GM19025 (cell line): ENCODE measurements around the gene JUN.

Experiments
- ATAC-seq: cut with Tn5 transposase; IDR thresholded peaks from one replicate; pipeline ENCODE4 v1.9.1; 2021; ENCODE audit warnings: mild to moderate bottlenecking, low read depth, moderate library complexity; ENCODE audit not compliant: unreplicated experiment

JUN gene

DNA sequence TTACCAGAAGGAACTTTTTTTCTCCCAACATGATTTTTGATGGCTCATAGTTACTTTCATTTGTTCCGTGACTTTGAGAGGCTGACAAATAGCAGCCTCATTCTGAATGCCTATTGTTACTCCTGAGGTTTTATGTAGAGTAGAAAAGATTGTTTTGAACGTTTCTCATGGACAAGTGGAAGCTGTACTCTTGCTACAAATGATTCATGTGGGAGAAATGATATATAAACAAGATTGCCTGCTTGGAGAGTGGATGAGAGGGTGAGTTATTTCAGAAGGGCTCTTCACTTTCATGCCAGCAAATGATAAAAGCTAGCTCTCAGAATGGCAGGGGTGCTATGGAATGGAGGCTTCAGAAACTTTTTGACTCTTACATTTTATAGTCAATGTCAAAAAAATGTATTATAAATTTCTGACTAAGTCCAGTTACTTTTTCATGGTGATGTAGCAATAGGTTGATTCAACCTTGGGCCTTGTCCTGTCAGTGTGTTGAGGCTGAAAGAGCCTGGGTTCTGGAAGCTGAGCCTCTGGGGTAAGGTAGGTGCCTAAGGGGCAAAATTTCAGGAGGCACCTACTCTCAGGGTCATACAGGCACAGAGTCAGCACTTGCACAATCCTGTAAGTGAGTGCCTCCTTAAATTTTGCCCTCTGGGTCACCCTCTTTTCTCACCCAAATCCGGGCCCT is 19.4 kb downstream of the JUN start:
- ATAC-seq = no peak

DNA sequence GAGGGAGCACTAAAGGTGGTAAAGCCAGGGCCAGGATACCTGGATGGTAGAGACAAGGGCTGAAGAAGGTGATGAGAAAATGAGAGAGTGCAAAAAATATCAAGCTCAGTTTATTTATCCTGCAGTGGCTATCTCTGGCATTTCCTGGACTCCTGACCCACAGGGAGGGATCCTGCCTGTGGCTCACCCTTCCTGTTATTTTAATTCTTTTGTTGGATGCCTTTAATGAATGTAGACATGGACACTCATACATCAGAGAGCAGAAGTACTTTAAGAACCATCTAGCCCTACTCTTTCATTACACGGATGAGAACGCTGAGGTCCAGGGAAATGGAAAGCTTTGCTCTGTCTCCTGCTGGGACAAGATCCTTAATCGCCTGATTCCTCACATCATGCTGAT is 20.6 kb downstream of the JUN start:
- ATAC-seq = no peak

DNA sequence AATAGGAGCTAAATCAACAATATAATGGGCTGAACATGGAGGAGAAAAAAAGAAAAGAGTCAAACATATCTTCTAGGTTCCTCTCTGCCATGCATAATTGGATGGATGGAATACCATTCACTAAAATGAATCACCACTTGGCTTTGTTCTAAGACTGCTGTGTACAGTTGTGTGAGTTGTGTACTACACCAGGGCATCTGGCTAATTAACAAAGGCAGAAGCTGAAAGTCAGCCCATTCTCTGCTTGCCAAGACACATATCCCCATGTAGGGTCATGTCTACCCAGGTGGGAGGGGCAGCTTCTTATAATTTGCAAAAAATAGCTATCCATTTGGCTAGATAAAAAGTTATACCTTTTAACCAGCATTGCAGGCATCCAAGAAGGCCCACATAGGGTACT is 21.0 kb downstream of the JUN start:
- no peak for ATAC-seq

DNA sequence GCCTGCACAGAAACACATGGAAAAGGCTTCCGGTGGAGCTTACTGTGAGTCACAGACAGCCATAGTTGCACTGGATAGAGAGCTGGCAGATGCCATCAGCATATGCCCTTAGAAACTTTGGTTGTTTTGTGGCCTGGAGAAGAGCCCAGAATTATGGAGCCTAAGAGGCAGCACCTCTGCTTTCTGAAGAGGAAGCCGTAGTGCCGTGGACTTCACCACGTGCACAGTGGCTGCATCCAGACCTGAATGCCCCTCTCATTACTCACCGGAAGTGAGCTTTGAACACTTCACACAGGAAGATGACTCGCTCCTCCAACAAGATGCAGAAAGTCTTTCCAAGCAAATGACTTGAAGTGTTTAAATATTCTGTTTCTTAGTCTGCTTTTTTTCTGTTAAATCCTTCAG is 28.4 kb downstream of the JUN start:
- ATAC-seq = peak; percentile 85

DNA sequence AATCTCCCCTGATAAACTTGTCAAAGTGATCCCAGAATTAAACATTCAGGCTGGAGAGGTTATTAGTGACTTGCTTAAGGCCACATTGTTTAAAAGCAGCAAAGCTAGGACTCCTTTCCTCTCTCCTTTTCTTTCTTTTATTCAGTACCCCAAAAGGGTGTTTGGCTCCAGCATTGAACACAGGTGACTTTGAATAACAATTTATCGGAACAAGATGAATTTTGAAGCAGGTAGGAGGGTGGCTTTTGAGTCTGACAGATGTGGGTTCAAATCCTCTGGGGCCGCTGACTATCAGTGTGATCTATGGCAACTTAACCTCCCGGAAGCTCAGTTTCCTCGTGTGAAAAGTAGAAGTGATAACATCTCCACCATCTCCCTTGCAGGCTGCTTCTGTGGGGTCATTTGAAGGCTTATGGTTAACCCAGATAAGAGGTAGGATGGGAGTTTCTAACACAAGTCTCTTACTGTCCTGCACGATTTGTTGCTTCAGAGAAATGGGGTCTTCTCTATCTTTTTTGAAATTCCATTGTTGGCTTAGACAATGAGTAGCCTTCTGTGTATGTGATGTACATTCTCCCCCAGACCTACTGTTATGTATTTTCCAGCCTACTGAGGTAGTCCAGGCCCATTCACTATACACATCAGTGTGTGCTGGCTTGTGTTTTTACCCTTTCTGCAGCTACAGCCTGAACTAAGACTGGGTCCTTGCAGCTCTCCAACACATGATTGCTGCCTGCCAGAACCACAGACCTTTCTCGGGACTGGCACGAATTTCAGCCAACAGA is 29.0 kb downstream of the JUN start:
- peak; percentile 28 for ATAC-seq

DNA sequence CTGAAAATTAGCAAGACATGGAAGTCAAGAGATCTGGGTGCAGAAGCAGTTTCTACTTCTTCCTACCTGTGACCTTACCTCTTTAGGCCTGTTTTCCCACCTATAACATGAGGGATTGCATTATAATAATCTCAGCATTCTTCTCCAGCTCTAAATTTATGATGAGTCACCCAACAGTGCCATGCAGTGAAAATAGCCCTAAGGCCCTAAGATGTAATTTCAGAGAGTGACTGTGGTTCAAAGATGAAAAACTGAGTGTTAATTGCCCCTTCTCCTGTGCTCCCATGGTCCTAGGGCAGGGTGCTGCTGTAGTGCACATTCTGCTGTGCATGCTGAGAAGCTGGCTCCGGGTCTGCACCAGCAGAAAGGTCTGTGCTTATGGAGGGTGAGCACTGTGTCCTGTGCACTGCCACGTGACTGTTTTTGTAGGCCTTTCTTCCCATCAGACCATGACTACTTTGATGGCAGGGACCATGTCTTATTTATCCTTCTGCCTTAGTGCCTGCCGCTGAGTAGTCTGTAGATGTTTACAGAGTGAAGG is 29.7 kb downstream of the JUN start:
- ATAC-seq = no peak

DNA sequence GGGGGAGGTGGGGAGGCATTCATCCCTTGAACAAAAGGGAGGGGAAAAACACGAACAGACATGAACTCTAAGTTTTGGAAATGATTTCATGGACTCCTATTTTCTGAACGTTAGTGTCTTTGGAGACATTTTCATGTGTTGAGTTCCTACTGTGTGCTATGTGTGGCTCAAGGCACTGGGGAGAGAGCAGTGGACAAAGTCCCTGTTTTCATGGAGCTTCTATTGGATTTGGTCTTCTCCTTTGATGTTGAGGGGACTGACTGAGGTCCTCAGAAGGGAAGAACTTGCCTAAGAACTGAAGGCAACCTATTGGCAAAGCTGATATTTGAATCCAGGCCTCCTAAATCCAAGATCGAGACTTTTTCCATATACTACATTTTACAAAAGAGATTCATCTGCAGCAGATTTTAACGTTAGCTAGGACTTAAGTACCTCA is 30.4 kb downstream of the JUN start:
- ATAC-seq = no peak

DNA sequence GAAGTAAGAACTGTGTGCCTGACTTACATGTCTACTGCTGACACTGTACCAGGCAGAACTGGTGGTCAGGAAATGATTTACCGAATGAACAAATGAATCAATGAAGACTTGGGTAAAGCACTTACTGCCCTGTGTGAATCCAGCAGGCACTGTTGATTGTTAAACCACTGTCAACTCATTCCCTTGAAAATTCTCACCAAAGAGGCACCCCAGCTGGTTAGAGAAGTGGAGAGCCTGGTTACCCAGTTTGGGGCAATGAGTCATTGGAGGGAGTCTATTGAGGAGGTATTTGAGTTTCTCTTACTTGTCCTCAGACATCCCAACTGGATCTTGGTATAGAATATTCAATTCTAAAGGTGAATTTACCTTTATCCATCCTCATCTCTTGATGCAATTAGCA is 34.2 kb downstream of the JUN start:
- no peak for ATAC-seq

DNA sequence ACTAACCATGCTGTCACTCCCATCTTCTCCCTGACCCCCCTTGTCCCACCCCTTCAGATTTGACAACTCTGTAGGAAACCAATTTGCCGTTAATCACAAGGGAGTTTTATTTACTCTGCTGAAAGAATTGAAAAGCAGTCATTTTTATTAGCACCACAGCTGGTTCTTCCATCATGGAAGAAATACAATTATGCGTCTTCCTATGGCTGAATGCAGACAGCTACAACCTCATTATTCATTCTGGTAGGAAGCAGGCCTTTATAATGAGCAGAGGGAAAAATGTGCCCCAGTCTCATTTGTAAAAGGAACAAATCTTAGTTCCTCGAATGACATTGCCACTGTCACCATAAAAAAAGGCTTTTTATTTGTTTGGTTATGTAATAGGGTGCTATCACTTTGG is 35.2 kb downstream of the JUN start:
- no peak for ATAC-seq

DNA sequence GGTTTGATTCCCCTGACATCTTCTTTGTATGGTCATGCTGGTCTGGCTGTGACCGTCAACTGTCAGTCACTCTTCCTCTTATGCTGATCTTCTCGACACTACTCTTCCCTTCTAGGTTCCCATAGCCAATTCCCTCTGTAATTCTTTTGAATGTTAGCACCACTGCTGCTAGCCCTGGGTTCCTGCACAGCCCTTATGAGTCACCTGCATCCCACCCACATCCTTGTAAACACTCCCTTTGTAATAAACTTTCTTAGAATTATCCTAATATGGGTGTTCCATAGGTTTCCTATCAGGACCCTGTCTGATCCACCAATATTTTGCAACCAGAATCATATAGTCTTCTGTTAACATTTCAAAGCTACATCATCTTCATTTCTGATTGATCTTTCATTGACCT is 37.1 kb downstream of the JUN start:
- ATAC-seq = no peak

DNA sequence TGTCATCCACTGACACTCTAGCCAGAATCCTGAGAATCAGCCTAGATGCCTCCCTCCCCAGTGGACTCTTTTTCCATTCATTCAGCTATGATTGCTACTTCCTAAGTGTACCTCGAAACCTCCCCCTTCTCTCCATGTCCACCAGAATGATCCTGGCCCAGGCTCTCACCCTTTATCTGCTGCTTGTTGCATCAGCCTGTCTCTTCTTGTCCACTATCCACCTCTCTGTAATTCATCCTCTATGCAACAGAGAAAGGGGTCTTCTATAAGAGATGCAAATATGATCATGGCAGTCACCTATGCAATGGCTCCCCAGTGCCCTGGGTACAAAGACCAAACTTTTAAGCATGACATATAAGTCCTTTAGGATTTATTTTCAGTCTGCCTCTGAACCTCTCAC is 37.7 kb downstream of the JUN start:
- ATAC-seq = no peak

DNA sequence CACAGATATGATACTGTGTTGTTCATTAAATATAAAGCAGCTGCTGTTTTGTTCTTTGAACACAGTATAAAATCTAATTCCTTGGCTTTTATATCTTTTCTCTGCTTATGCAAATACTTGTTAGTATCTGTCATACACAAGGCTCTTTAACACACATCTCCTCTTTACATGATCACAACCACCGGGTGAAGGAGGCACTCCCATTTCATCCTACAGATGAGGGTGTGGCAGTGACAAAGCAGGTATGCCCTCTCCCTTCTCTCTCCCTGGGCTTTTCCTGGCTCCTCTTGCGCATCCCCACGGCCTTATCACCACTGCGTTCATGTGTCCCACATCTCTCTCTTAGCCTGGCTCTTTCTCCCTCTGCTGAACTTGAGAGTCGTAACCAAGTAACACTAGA is 38.2 kb downstream of the JUN start:
- no peak for ATAC-seq

DNA sequence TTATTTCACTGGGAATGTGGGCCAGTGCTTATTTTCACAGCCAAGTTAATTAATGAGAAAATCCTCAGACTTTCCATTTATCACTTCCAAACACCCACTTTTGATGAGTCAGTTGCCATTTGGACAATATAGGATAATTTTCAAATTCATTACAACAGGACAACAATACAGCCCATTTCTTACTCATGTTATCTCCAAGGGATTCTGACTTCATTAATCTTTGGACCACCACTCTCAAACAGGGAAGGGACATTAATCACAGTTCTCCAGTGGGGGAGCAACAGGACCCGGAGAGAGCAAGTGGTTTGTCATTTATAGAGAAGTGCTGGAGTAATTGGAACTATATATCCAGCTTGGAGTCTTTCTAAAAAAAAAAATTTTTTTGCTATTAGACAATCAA is 38.7 kb downstream of the JUN start:
- no peak for ATAC-seq

DNA sequence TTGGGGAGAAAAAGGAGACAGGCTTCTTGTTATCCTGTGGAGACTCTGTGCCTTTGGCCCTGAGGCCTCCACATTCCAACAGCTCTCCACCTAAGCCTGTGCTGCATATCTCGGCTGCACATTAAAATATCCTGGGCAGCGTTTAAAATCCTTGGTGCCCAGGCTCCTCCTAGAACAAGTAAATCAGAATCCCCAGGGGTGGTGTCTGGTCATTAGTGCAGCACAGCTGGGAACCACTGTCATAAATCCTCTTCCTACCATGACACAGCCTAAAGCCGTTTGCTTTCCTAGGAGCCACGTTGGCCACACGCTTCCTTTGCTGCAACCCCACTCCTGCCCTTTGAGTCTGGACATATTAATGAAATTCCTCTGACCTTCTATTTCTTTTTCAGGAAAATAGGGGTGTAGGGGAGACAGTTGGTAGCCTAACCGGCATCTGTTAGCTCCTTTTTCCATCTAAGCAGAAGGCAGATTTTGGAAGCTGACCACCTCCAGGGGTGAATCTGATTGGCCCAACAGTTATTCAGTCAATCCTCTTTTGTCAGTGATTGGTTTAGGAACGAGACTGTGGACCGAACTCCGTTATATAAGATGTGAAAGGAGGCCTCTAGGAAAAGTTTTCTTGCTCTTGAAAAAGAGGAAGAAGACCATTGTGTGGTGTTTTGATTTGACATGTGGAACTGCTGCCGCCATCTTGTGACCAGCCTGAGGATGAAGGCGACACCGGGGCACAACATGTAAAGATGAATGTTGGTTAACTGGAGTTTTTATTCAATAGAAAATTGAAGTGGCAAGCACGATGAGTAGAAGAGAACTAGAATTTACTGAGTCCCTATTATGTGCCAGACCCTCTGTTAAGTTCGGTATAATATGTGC is 41.9 kb downstream of the JUN start:
- ATAC-seq = no peak

DNA sequence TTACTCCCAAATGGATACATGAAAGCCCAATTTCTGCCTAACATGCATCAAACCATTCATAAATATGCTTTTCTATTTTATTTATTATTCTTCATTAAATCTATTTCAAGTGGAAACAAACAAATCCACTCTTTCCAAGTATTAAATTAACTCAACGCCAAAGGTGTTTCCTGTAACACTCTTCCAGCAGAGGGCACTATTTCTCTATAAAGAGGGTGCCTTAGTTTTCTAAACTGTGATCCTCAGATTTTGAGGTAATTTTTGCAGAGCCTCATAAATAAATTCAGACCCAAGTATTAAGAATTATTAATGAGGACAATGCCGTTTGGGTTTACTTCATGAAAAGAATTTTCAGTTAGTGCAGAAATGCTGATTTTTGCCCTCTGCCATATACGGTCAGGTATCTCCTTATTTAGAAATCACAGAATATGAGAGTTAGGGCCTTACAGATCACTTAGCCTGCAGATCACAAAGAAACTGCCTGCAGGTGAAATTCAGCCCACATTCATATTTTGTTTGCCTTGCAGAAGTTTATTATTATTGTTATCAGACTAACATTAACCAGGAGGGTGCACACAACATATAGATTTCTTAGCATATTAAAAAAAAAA is 43.9 kb downstream of the JUN start:
- ATAC-seq = no peak

DNA sequence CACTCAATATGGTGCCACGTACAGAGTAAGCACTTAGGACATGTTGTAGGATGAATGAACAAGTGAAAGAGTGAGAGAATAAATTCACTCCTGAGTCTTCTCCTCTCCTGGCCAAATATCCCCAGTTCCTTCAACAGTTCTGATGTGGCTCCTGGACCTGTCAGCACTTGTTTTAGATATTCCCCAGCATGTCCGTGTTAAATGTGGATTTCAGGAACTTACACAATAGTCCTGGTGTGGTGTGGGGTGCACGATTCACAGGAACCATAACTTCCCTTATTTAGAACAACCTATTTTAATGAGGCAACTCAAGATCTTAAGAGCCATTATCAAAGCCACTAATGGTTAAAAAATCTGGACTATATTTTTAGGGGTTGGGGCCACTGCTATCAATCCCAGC is 45.0 kb downstream of the JUN start:
- ATAC-seq = no peak

DNA sequence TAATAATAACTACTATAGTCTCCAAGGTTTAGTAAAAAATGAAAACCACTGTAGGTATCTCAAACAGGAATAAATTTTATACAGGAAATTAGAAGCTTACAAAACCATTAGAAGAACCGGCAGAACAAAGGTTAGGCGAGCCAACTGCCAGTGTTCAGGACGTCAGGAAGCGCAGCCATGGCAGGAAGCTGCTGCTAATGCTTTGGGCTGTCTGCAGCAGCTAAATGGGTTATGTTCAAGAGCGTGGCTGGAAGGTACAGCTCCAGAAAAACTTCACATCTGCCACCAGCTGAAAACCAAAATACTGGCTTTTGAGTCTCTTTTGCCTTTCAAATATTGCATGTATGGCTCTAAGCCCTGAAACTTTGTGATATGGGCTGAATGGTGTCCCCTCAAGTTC is 48.3 kb downstream of the JUN start:
- no peak for ATAC-seq

DNA sequence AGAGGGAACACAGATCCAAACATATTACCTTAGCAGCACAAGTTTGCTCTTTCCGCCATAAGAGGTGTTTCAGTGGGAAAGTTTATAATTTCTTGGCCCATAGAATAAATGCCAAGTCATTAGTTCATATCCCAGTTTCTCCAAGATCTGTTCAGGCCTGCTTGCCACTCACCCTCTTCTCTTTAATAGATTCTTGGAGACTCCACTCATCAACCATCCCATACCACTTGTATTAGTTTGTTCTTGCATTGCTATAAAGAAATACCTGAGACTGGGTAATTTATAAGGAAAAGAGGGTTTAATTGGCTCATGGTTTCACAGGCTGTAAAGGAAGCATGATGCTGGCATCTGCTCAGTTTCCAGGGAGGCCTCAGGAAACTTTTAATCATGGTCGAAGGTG is 49.2 kb downstream of the JUN start:
- no peak for ATAC-seq

DNA sequence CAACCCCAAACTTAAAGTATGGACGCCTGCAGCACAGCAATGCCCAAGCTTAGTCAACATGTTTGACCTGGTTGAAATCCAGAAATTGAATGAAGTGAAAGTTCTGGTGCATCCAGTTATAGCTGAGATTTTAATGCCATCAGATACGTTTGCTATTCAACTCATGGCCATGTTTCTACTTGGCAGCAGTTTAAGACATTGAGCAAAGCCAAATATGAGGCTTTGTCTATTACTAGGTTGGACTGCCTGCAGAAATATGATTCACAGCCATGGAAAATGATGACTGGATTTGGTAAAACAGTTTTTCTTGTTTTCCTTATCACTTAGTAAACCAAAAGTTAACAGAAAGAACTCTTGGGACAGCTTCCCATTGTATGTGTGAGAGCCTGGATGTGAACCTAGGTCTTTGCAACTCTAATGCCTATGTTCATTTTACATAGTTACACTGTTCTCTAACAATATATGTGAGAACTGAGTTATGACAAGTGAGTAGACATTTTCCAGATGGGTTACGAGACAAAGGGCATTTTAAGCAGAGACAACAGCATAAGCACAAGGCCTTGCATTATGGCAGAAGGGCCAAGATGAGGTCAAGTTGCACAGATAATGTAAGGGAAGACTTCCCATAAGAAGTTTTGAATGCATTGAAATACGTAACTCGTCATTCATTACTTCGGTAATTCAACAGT is 51.6 kb downstream of the JUN start:
- no peak for ATAC-seq
